Fibroblast of villous mesenchyme (primary cell): Measurements from ENCODE around the gene TCEA2. TPM values are rescaled to one million over a fixed set of nuclear protein-coding genes. Genes with fewer than 3 reads are reported as not detected.
"Not testable (repeated sequence)": the region's sequence is repeated elsewhere in the genome, so short reads cannot be mapped to it uniquely, and the experiment has no call there.

Source experiments
- DNase-seq: peaks from one replicate; pipeline ENCODE4 v3.0.0-alpha.2; 2010; ENCODE audit warnings: low read depth
- H3K4me3 ChIP-seq: 2 replicates; pipeline ENCODE4 v1.5.1; 2011; ENCODE audit warnings: low read depth, mild to moderate bottlenecking, low read length
- small RNA-seq: library from RNA; depleted of rRNA; stranded (forward); fragments of <200 nt; gene quantifications from one replicate; pipeline ENCODE3, GENCODE V24; 2012
- total RNA-seq: library from RNA; depleted of rRNA; stranded (reverse); fragments of >200 nt; gene quantifications from 2 replicates; pipeline ENCODE4 v1.2.3, GENCODE V29; 2012
- TF ChIP-seq, protein P1 (sequence below): IDR thresholded peaks from 2 replicates; pipeline ENCODE4 v1.5.1; 2012; ENCODE audit warnings: low read depth, mild to moderate bottlenecking, low read length; ENCODE audit not compliant: insufficient read depth

TCEA2 gene
- total RNA-seq, 1 donor = 20.7 TPM

DNA sequence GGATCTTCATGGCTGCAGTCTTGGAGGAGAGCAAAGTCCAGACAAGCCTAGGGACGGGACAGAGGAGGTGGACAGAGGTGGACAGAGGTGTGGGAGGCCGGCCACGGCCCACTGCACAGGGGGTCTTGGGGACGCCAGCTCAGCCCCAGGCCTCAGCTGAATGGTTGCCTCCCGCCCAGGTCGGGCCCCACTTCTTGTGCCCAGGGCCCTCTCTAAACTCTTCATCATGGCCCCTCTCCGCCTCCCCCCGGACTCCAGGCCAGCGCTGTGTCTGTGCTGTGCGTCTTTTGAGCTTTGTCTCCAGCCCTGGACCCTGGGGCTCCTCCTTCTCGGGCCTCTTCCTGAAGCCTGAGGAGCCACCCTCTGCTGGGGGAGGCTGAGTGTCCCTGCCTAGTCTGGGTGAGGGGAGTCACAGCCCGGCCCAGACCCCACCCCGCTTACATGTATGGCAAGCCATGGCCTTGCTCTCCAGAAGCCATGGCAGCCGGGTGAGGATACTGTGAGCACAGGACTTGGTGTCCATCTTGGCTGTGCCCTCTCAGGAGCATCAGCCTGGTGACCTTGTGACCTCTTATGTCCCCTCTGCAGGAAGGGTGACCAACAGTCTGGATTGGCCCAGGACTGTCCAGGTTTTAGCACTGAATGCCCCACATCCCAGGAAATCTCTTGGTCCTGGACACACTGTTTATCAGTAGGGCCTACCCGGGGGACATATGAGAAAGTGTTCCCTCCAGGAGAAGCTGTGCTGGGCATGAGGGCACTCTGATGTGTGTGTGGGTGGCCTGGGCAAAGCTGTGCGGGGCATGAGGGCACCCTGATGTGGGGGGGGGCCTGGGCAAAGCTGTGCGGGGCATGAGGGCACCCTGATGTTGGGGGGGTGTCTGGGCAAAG lies 53.8 kb downstream of the TCEA2 start:
- TF ChIP-seq, protein P1, sequence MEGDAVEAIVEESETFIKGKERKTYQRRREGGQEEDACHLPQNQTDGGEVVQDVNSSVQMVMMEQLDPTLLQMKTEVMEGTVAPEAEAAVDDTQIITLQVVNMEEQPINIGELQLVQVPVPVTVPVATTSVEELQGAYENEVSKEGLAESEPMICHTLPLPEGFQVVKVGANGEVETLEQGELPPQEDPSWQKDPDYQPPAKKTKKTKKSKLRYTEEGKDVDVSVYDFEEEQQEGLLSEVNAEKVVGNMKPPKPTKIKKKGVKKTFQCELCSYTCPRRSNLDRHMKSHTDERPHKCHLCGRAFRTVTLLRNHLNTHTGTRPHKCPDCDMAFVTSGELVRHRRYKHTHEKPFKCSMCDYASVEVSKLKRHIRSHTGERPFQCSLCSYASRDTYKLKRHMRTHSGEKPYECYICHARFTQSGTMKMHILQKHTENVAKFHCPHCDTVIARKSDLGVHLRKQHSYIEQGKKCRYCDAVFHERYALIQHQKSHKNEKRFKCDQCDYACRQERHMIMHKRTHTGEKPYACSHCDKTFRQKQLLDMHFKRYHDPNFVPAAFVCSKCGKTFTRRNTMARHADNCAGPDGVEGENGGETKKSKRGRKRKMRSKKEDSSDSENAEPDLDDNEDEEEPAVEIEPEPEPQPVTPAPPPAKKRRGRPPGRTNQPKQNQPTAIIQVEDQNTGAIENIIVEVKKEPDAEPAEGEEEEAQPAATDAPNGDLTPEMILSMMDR = no peak
- no peak for DNase-seq
- H3K4me3 ChIP-seq = no peak overlapping the region

DNA sequence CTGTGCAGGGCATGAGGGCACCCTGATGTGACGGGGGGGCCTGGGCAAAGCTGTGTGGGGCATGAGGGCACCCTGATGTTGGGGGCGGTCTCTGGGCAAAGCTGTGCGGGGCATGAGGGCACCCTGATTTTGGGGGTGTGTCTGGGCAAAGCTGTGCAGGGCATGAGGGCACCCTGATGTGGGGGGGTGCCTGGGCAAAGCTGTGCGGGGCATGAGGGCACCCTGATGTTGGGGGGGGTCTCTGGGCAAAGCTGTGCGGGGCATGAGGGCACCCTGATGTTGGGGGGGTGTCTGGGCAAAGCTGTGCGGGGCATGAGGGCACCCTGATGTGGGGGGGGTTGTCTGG lies 54.4 kb downstream of the TCEA2 start:
- not testable (repeated sequence) for DNase-seq

DNA sequence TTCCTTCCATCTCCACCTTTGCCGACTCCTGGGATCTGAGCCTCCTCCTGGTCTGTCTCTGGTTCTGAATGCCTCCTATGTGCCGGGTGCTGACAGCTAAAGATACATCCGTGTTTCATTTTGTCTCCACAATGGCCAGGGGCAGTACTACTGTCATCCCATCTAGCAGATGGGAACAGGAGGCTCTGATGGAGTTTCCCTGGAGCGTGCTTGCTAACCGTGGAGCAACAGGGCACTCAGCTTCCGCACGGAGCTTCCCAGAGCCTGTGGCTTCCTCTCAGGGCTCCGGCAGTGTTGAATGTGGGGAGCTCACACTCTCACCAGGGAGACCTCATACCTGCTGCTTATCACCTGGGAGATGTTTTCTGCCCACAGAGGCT lies 56.3 kb downstream of the TCEA2 start:
- no peak for DNase-seq
- no peak overlapping the region for H3K4me3 ChIP-seq
- TF ChIP-seq, protein P1 = no peak

More for the DNA sequence above, 54.4 kb downstream of the TCEA2 start:
- not testable (repeated sequence) for H3K4me3 ChIP-seq

DNA sequence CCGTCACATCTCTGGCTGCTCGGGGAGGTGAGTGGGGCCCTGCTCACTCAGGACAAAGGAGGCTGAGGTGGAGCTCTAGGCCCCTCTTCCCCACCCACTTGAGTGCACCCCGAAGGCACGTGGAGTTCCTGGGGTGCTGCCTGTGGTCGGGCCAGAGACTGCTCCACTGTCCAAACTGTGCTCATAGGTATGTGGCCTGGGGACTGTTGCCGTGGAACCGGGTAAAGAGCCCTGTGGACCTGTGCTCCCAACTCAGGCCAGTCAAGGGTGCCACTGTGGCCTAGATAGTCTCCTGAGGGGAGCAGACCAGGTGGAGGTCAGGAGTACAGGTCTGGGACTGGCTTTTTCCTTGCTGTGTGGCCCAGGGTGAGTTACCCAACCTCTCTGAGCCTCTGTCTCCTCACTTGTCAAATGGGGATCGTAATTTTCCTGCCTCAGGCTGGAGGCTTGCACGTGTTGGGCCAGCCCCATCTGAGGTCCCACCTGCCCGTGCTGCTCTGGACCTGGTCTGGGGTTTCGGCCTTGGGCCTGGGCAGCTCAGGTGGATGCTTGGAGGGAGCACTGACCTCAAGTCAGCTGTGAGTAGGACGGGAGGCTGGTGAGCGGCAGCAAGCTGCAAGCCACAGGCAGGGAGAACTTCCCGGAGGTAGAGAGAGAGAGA lies 56.8 kb downstream of the TCEA2 start:
- no peak for DNase-seq
- TF ChIP-seq, protein P1 = no peak
- no peak overlapping the region for H3K4me3 ChIP-seq

DNA sequence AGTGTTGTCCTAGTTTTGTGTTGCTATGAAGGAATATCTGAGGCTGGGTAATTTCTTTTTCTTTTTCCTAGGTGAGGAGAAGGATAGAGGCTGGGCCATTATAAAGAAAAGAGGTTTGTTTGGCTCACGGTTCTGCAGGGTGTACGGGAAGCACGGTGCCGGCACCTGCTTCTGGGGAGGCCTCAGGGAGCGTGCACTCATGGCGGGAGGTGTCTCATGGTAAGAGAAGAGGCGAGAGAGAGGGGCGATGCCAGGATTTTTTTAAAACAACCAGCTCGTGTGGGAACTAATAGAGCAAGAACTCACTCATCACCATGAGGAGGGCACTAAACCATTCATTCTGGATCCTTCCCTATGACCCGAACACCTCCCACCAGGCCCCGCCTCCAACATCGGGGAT lies 58.6 kb downstream of the TCEA2 start:
- TF ChIP-seq, protein P1 = no peak
- H3K4me3 ChIP-seq = no peak overlapping the region
- DNase-seq = no peak

Small RNAs within 50 kb of the gene (small RNA-seq; reads per million reads assigned to genes)
- gene AL355803.1 (not detected), gene MIR6813 (not detected)

Other genes starting within 250 kb of the TCEA2 start
- gene ZBTB46, start 231.9 kb upstream of the TCEA2 start, total RNA-seq = 13.8 and 21.3 TPM in 2 replicates
- not detected in 2 replicates for gene ABHD16B, start 201.7 kb upstream of the TCEA2 start, total RNA-seq
- 103 and 115 TPM in 2 replicates for gene TPD52L2, start 197.9 kb upstream of the TCEA2 start, total RNA-seq
- 51.2 and 61.7 TPM in 2 replicates for gene DNAJC5, start 168.1 kb upstream of the TCEA2 start, total RNA-seq
- gene UCKL1, start 106.8 kb upstream of the TCEA2 start, total RNA-seq = 20.9 and 25.0 TPM in 2 replicates
- 13.8 and 15.8 TPM in 2 replicates for gene ZNF512B, start 93.3 kb upstream of the TCEA2 start, total RNA-seq
- 0.64 and 1.3 TPM in 2 replicates for gene SAMD10, start 83.6 kb upstream of the TCEA2 start, total RNA-seq
- gene PRPF6, start 82.1 kb upstream of the TCEA2 start, total RNA-seq = 52.7 and 53.8 TPM in 2 replicates
- 0.43 and 0.97 TPM in 2 replicates for gene C20orf204, start 27.0 kb upstream of the TCEA2 start, total RNA-seq
- gene SOX18, start 13.6 kb upstream of the TCEA2 start, total RNA-seq = under 0.01 TPM in 1 of 2 replicates, not detected in the other
- gene RGS19, start 16.3 kb downstream of the TCEA2 start, total RNA-seq = 13.0 and 13.2 TPM in 2 replicates
- 1.6 and 1.7 TPM in 2 replicates for gene OPRL1, start 16.9 kb downstream of the TCEA2 start, total RNA-seq
- gene LKAAEAR1, start 21.2 kb downstream of the TCEA2 start, total RNA-seq = under 0.01 TPM in 1 of 2 replicates, not detected in the other
- gene NPBWR2, start 44.4 kb downstream of the TCEA2 start, total RNA-seq = not detected in 2 replicates
- gene MYT1, start 101.3 kb downstream of the TCEA2 start, total RNA-seq = not detected in 2 replicates
- 40.3 and 54.0 TPM in 2 replicates for gene PCMTD2, start 192.6 kb downstream of the TCEA2 start, total RNA-seq